ENCODE results near the gene CCDC183. TPM values are rescaled to one million over a fixed set of nuclear protein-coding genes. Genes with fewer than 3 reads are reported as not detected.
A peak's percentile ranks its signal among the peaks of the same experiment; 100 is the strongest.
"Not testable (repeated sequence)": the region's sequence is repeated elsewhere in the genome, so short reads cannot be mapped to it uniquely, and the experiment has no call there.

The CCDC183 gene
- total RNA-seq, 1 donor = 0.43 TPM

- no peak for DNase-seq (ENCODE audit: low read depth)
- TF ChIP-seq CTCF (IDR thresholded peaks at IDR 0.05; ENCODE audit: insufficient read depth, low read depth, low read length) = no peak
- H3K4me3 ChIP-seq (ENCODE audit: low read depth, low read length) = no peak overlapping the region
These were observed 31.1 kb upstream of the CCDC183 start for GRCh38 chr9:136765041-136765440.

- not testable (repeated sequence) for H3K4me3 ChIP-seq (ENCODE audit: low read depth, low read length); DNase-seq (ENCODE audit: low read depth)
These were observed 30.3 kb upstream of the CCDC183 start for GRCh38 chr9:136765745-136766409.

GRCh38 chr9:136766410-136767120, 29.6 kb upstream of the CCDC183 start:
- peak; percentile 51 for DNase-seq (ENCODE audit: low read depth)
- TF ChIP-seq CTCF (IDR thresholded peaks at IDR 0.05; ENCODE audit: insufficient read depth, low read depth, low read length) = peak; percentile 49
- not testable (repeated sequence) for H3K4me3 ChIP-seq (ENCODE audit: low read depth, low read length)

GRCh38 chr9:136769710-136770191, 26.4 kb upstream of the CCDC183 start:
- no peak overlapping the region for H3K4me3 ChIP-seq (ENCODE audit: low read depth, low read length)
- TF ChIP-seq CTCF (IDR thresholded peaks at IDR 0.05; ENCODE audit: insufficient read depth, low read depth, low read length) = peak; percentile 58
- DNase-seq (ENCODE audit: low read depth) = no peak

GRCh38 chr9:136771907-136772415, 24.2 kb upstream of the CCDC183 start:
- DNase-seq (ENCODE audit: low read depth) = no peak
- no peak overlapping the region for H3K4me3 ChIP-seq (ENCODE audit: low read depth, low read length)
- no peak for TF ChIP-seq CTCF (IDR thresholded peaks at IDR 0.05; ENCODE audit: insufficient read depth, low read depth, low read length)

GRCh38 chr9:136773386-136774044, 22.6 kb upstream of the CCDC183 start:
- no peak for TF ChIP-seq CTCF (IDR thresholded peaks at IDR 0.05; ENCODE audit: insufficient read depth, low read depth, low read length)
- H3K4me3 ChIP-seq (ENCODE audit: low read depth, low read length) = no peak overlapping the region
- DNase-seq (ENCODE audit: low read depth) = no peak
